Esophagus (tissue), 2 donors: ENCODE data around the gene SIM1. TPM values are rescaled to one million over a fixed set of nuclear protein-coding genes. Genes with fewer than 3 reads are reported as not detected.

Experiments
- H3K27ac ChIP-seq, 2 donors: one replicate each; pipeline ENCODE4 v1.5.1; 2013; ENCODE audit warnings: low read depth in 2 of 2, mild to moderate bottlenecking in 2 of 2, inconsistent platforms in 1 of 2, low read length in 1 of 2, moderate library complexity in 1 of 2
- H3K27me3 ChIP-seq, 2 donors: one replicate each; pipeline ENCODE4 v1.6.1; 2013; ENCODE audit warnings: low read length in 2 of 2, control low read depth in 1 of 2, mild to moderate bottlenecking in 1 of 2; ENCODE audit not compliant: insufficient read depth in 2 of 2, control insufficient read depth in 1 of 2
- H3K36me3 ChIP-seq, 2 donors: one replicate each; pipeline ENCODE4 v1.6.1; 2013; ENCODE audit warnings: low read length in 1 of 2; ENCODE audit not compliant: control insufficient read depth in 2 of 2, insufficient read depth in 2 of 2
- H3K4me1 ChIP-seq, 2 donors: one replicate each; pipeline ENCODE4 v1.6.1; 2013; ENCODE audit warnings: low read length in 1 of 2; ENCODE audit not compliant: control insufficient read depth in 2 of 2, insufficient read depth in 2 of 2
- H3K4me3 ChIP-seq, 2 donors: one replicate each; pipeline ENCODE4 v1.5.1; 2013; ENCODE audit warnings: low read length in 2 of 2, mild to moderate bottlenecking in 2 of 2, low read depth in 1 of 2, moderate library complexity in 1 of 2
- H3K9me3 ChIP-seq, 2 donors: one replicate each; pipeline ENCODE4 v1.6.1; 2013; ENCODE audit warnings: mild to moderate bottlenecking in 2 of 2, low read depth in 1 of 2, low read length in 1 of 2, moderate library complexity in 1 of 2; ENCODE audit not compliant: control insufficient read depth in 2 of 2, insufficient read depth in 1 of 2
- WGBS, 2 donors: extraction: QIAGEN DNeasy Blood & Tissue Kit; methylation state at CpG; one replicate each; pipeline ENCODE4 v1.1.7; 2013; 5-methylcytosine and 5-hydroxymethylcytosine counted together
- polyA plus RNA-seq, 2 donors: library from polyadenylated mRNA; stranded (reverse); fragments of 200-250 nt; gene quantifications; one replicate each; pipeline ENCODE4 v1.2.3, GENCODE V29; 2013
- donor health status: healthy with polysubstance abuse.
- donor health status: Bipolar disorder and iron deficiency.

The SIM1 gene
- polyA plus RNA-seq, 2 donors = not detected

GRCh38 chr6:100491952-100492670 is 27.4 kb upstream of the SIM1 start:
- 59 to 63% methylated on average over 13 of the region's 13 CpGs for WGBS, 2 donors
- Histone ChIP-seq H3K9me3 (no peaks in the 10 kb centered on the region), H3K27me3 (peaks cover 0 to 4% of the 10 kb centered on the region in 2 donors), H3K4me3 (no peak overlapping the region), H3K4me1 (no peaks in the 10 kb centered on the region), H3K36me3 (no peaks in the 10 kb centered on the region), H3K27ac (no peak overlapping the region)

- Histone ChIP-seq H3K27ac (no peak overlapping the region), H3K4me1 (no peaks in the 10 kb centered on the region), H3K9me3 (no peaks in the 10 kb centered on the region), H3K27me3 (peaks cover 0 to 4% of the 10 kb centered on the region in 2 donors), H3K4me3 (no peak overlapping the region), H3K36me3 (no peaks in the 10 kb centered on the region)
- whole genome bisulfite sequencing, 2 donors = 78 to 81% methylated on average over 2 of the region's 2 CpGs
These were observed 25.3 kb upstream of the SIM1 start for GRCh38 chr6:100490065-100490464.

DNA sequence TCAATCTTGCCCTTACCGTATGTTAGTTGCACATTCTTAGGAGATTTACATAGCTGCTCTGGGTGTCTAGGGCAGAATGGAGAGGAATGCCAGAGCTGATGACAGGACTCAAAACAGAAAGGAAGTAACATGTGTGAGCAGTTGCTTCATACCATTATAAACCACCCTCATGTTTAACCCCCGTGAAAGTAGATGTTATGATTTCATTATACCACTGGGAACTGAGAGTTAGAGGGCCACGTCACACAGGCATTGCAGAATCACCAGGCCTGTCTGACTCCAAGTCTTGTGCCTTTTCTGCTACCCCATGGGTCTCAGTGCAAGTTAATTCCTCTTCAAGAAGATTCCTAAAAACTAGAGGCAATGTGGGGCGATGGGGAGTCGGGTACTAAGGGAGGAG is 23.5 kb upstream of the SIM1 start:
- no peaks in the 10 kb centered on the region for H3K9me3 ChIP-seq
- no peak overlapping the region for H3K4me3 ChIP-seq
- H3K4me1 ChIP-seq = no peaks in the 10 kb centered on the region
- no peak overlapping the region for H3K27ac ChIP-seq
- no peaks in the 10 kb centered on the region for H3K36me3 ChIP-seq
- WGBS, 2 donors = 82 to 85% methylated on average over 5 of the region's 5 CpGs
- peaks cover 0 to 4% of the 10 kb centered on the region in 2 donors for H3K27me3 ChIP-seq

GRCh38 chr6:100487638-100488037 is 22.9 kb upstream of the SIM1 start:
- no peaks in the 10 kb centered on the region for H3K36me3 ChIP-seq
- peaks cover 0 to 4% of the 10 kb centered on the region in 2 donors for H3K27me3 ChIP-seq
- no peaks in the 10 kb centered on the region for H3K9me3 ChIP-seq
- no peak overlapping the region for H3K27ac ChIP-seq
- WGBS, 2 donors = 85 to 87% methylated on average over 2 of the region's 2 CpGs
- H3K4me3 ChIP-seq = no peak overlapping the region
- no peaks in the 10 kb centered on the region for H3K4me1 ChIP-seq

- Histone ChIP-seq H3K27ac (no peak overlapping the region), H3K4me3 (no peak overlapping the region)
These were observed 20.5 kb upstream of the SIM1 start for GRCh38 chr6:100485268-100485667.

GRCh38 chr6:100484474-100484873 is 19.8 kb upstream of the SIM1 start:
- WGBS, 2 donors = 52 to 53% methylated on average over 5 of the region's 5 CpGs
- no peaks in the 10 kb centered on the region for H3K9me3 ChIP-seq
- H3K36me3 ChIP-seq = no peaks in the 10 kb centered on the region
- no peaks in the 10 kb centered on the region for H3K4me1 ChIP-seq
- H3K27ac ChIP-seq = no peak overlapping the region
- H3K27me3 ChIP-seq = no peaks in the 10 kb centered on the region
- no peak overlapping the region for H3K4me3 ChIP-seq

More at GRCh38 chr6:100485268-100485667, 20.5 kb upstream of the SIM1 start:
- no peaks in the 10 kb centered on the region for H3K36me3 ChIP-seq
- no peaks in the 10 kb centered on the region for H3K9me3 ChIP-seq
- H3K4me1 ChIP-seq = no peaks in the 10 kb centered on the region
- no peaks in the 10 kb centered on the region for H3K27me3 ChIP-seq

GRCh38 chr6:100482698-100483097 is 18.0 kb upstream of the SIM1 start:
- Histone ChIP-seq H3K4me3 (no peak overlapping the region), H3K27ac (no peak overlapping the region), H3K4me1 (no peaks in the 10 kb centered on the region), H3K36me3 (no peaks in the 10 kb centered on the region), H3K27me3 (no peaks in the 10 kb centered on the region), H3K9me3 (no peaks in the 10 kb centered on the region)
- WGBS, 2 donors = 63 to 70% methylated on average over 2 of the region's 2 CpGs

DNA sequence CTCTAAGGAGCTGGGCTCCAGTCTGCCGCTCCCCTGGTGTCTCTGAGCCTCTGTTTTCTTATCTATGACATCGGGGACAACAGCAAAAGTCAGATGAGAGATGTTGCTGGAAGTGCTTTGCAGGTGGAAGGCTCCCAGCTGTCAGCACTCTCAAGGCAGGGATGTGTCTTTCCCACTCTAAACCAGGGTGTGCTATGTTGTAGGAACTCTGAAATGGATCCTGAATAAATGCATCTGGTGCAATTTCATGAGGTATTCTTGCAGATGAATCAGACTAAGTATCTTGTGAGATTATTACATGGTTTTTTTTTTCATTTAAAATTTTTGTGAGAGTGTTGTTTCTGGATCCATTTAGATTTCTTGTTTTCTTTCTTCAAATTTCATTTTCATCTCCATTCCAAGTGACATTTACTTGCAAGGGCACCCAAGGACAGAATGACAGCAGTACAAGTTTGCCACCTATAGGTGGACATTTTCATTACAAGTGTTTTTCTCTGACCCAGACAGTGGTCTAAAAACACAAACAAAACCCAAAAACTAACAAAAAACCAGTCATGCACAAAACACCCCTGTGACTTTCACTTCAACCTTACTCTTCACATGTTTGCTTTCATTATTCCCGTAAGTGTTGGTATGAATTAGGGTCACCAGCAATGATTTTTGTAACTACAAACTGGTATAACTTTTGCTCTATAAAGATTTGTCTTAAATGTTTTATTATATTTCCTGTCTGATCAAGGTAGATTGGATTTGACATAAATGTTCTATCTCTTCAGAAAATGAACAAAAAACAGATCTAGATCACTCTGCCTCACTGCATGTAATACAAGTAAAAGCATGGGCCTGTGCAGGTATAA is 14.7 kb upstream of the SIM1 start:
- Histone ChIP-seq H3K27ac (no peak overlapping the region), H3K4me1 (no peaks in the 10 kb centered on the region), H3K36me3 (no peaks in the 10 kb centered on the region), H3K4me3 (no peak overlapping the region), H3K27me3 (no peaks in the 10 kb centered on the region), H3K9me3 (no peaks in the 10 kb centered on the region)
- WGBS, 2 donors = 61 to 69% methylated on average over 3 of the region's 3 CpGs

- Histone ChIP-seq H3K4me1 (no peaks in the 10 kb centered on the region), H3K9me3 (no peaks in the 10 kb centered on the region), H3K4me3 (no peak overlapping the region), H3K27ac (no peak overlapping the region), H3K27me3 (peaks cover 0 to under 1% of the 10 kb centered on the region in 2 donors), H3K36me3 (no peaks in the 10 kb centered on the region)
- WGBS, 2 donors = 64 to 69% methylated on average over 10 of the region's 10 CpGs
These were observed 11.0 kb upstream of the SIM1 start for GRCh38 chr6:100475554-100476320.
